Chondrocyte (in vitro differentiated cells): Measurements from ENCODE around the gene PPP1R18. TPM values are rescaled to one million over a fixed set of nuclear protein-coding genes. Genes with fewer than 3 reads are reported as not detected.

Source experiments
- DNase-seq: peaks from one replicate; pipeline ENCODE4 v3.0.0; 2021; ENCODE audit warnings: mixed read lengths, low spot score
- H3K27ac Mint-ChIP-seq: one replicate; pipeline ENCODE4 v1.8.0; 2021; ENCODE audit warnings: mild to moderate bottlenecking, moderate library complexity, mixed read lengths; ENCODE audit not compliant: unreplicated experiment
- H3K27me3 Mint-ChIP-seq: 2 replicates; pipeline ENCODE4 v1.8.0; 2021; ENCODE audit warnings: low read depth, mixed read lengths
- H3K36me3 Mint-ChIP-seq: 2 replicates; pipeline ENCODE4 v1.8.0; 2021; ENCODE audit warnings: low read depth, mixed read lengths
- H3K4me1 Mint-ChIP-seq: 2 replicates; pipeline ENCODE4 v1.8.0; 2021; ENCODE audit warnings: low read depth, mild to moderate bottlenecking, mixed read lengths
- H3K4me3 Mint-ChIP-seq: one replicate; pipeline ENCODE4 v1.8.0; 2021; ENCODE audit warnings: mild to moderate bottlenecking, moderate library complexity, mixed read lengths; ENCODE audit not compliant: unreplicated experiment
- H3K9me3 Mint-ChIP-seq: 2 replicates; pipeline ENCODE4 v1.8.0; 2021; ENCODE audit warnings: low read depth, mixed read lengths
- total RNA-seq: library from RNA; stranded (reverse); gene quantifications from 3 replicates; pipeline ENCODE4 v1.2.1, GENCODE V29; 2021
- TF ChIP-seq, protein P1 (sequence below): fragments of 200-600 bp; sonication (generic); IDR thresholded peaks from 2 replicates; pipeline ENCODE4 v1.5.0; 2021; ENCODE audit warnings: antibody characterized with exemption, mild to moderate bottlenecking, moderate library complexity

The PPP1R18 gene
- total RNA-seq, 1 donor from 2014 or later = 165 TPM

GRCh38 chr6:30727920-30728553 lies 41.6 kb upstream of the PPP1R18 start:
- Mint-ChIP-seq H3K4me3 (no peak overlapping the region), H3K4me1 (peaks cover 41% of the 10 kb centered on the region), H3K27me3 (no peaks in the 10 kb centered on the region), H3K36me3 (peaks cover 31% of the 10 kb centered on the region), H3K27ac (peak overlapping the region; percentile 84), H3K9me3 (no peaks in the 10 kb centered on the region)
- TF ChIP-seq, protein P1, sequence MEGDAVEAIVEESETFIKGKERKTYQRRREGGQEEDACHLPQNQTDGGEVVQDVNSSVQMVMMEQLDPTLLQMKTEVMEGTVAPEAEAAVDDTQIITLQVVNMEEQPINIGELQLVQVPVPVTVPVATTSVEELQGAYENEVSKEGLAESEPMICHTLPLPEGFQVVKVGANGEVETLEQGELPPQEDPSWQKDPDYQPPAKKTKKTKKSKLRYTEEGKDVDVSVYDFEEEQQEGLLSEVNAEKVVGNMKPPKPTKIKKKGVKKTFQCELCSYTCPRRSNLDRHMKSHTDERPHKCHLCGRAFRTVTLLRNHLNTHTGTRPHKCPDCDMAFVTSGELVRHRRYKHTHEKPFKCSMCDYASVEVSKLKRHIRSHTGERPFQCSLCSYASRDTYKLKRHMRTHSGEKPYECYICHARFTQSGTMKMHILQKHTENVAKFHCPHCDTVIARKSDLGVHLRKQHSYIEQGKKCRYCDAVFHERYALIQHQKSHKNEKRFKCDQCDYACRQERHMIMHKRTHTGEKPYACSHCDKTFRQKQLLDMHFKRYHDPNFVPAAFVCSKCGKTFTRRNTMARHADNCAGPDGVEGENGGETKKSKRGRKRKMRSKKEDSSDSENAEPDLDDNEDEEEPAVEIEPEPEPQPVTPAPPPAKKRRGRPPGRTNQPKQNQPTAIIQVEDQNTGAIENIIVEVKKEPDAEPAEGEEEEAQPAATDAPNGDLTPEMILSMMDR = peak; percentile 73
- no peak for DNase-seq

DNA sequence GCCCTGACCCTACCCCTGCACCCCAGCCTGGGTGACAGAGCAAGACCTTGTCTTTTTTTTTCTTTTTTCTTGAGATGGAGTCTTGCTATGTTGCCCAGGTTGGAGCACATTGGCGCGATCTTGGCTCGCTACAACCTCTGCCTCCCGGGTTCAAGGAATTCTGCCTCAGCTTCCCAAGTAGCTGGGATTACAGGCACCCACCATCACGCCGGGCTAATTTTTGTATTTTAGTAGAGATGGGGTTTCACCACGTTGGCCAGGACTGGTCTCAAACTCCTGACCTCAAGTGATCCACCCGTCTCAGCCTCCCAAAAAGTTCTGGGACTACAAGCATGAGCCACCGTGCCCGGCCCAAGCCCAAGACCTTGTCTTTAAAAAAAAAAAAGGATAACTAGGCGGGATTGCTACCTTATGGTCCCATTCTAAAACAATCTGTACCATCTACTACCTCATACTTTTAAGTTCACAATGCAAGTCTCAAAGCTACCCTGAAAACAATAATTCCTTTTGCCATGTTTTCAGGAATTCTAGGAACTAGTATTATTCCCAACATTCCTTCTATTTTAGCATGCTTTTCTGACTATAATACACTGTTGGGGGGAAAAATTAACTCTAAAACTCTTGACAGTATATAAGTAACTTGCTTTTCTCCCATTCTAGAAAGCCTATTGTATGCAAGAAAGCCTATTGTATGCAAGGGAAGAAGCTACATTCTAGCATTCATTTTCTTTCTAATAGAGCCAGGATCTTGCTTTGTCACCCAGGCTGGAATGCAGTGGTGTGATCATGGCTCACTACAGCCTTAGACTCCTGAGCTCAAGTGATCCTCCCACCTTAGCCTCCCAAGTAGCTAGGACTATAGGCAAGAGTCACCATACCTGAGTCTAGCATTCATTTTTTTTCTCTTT lies 40.3 kb upstream of the PPP1R18 start:
- Mint-ChIP-seq H3K27ac (peak overlapping the region; percentile 66), H3K36me3 (peaks cover 39% of the 10 kb centered on the region), H3K9me3 (no peaks in the 10 kb centered on the region), H3K4me1 (peaks cover 48% of the 10 kb centered on the region), H3K27me3 (no peaks in the 10 kb centered on the region), H3K4me3 (no peak overlapping the region)
- DNase-seq = no peak
- TF ChIP-seq, protein P1 = no peak

DNA sequence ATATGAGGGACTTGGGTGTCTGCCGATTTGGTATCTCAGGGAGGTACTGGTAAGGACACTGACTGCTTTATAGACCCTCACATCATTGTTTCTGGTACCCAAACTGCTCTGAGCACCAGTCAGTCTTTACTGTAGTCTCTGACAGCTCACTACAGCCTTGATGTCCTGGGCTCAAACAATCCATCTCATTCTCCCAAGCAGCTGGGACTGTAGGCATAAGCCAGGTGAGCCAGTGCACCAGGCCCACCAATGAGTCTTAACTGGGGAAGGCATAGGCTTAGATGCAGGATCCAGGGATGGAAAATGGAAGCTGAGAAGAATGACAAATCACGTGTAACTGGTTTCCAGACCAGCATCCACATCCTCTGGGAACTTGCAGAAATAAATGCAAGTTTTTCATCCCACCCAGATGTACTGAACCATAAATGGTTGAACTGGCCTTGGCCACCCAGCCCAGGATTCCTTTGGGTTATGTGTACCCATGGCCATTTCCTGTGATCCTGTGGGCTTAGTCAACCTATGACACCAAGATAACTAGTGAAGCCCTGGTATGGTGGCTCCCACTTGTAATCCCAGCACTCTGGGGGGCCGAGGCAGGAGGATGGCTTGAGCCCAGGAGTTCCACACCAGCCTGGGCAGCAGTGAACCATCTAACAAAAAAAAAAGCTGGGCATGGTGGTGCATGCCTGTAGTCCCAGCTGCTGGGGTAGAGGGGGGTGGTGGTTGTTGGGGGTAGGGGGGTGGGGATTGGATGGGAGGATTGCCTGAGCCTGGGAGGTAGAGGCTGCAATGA lies 39.5 kb upstream of the PPP1R18 start:
- no peaks in the 10 kb centered on the region for H3K27me3 Mint-ChIP-seq

DNA sequence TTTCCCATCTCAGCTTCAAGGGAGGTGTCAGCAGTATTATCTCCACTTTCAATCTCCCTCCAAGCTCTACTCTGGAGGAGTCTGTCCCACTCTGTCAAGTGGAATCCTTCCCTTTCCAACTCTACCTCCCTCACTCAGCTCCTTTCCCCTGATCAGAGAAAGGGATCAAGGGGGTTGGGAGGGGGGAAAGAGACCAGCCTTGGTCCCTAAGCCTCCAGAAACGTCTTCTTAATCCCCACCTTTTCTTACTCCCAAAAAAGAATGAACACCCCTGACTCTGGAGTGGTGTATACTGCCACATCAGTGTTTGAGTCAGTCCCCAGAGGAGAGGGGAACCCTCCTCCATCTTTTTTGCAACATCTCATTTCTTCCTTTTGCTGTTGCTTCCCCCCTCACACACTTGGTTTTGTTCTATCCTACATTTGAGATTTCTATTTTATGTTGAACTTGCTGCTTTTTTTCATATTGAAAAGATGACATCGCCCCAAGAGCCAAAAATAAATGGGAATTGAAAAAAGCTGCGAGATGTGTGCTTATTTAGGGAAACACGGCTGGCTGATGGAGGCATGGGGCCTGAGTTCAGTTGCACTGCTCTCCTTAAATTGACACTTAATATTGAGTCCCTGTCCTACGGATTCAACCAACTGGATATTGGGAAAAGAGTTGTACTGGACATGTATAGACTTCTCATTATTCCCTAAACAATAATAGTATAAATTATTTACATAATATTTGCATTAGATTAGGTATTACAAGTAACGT lies 38.6 kb upstream of the PPP1R18 start:
- Mint-ChIP-seq H3K4me3 (peak overlapping the region; percentile 62), H3K27me3 (no peaks in the 10 kb centered on the region), H3K36me3 (peaks cover 47% of the 10 kb centered on the region), H3K27ac (peak overlapping the region; percentile 96), H3K9me3 (no peaks in the 10 kb centered on the region), H3K4me1 (peaks cover 45% of the 10 kb centered on the region)
- TF ChIP-seq, protein P1 = no peak
- DNase-seq = no peak

More for the DNA sequence above, 39.5 kb upstream of the PPP1R18 start:
- TF ChIP-seq, protein P1 = no peak
- Mint-ChIP-seq H3K27ac (peak overlapping the region; percentile 43), H3K4me1 (peaks cover 46% of the 10 kb centered on the region), H3K36me3 (peaks cover 44% of the 10 kb centered on the region), H3K9me3 (no peaks in the 10 kb centered on the region), H3K4me3 (no peak overlapping the region)
- DNase-seq = no peak
